NCI-H748 treated with DMSO at 0.1 percent for 48 hours (cell line): ENCODE results near the gene WASF1.

Experiments used
- DNase-seq: peaks from one replicate; lab custom pipeline; 2025; lab: John Stamatoyannopoulos, UW

Gene WASF1

GRCh38 chr6:110179406-110180227, at the start of gene WASF1:
Gene WASF1 (minus strand): TSS chr6:110179670. CDS start chr6:110127601, 52,069 bp downstream.
- DNase-seq = peak; percentile 97

- no peak for DNase-seq
Measured at GRCh38 chr6:110226261-110226660, 46.8 kb upstream of the WASF1 start.

- DNase-seq = no peak
Measured at GRCh38 chr6:110221738-110222137, 42.3 kb upstream of the WASF1 start.

DNA sequence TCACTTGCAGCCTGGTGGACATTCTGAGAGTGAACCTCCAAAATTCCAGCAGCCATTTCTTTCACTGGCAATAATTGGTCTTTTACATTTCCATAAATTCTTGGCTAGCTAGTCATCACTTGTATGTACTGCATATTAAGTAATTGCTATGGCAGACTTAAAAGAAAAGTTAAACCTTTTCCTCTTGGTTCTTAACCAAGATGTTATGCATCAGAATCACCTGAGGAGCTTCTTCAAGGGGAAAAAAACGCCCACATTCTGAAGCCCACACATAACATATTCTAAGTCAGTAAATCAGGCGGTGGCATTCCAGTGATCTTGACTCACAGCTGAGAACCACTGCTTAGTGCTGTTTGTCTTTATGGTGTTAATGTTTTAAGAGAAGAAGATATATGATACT, 37.8 kb upstream of the WASF1 start:
- DNase-seq = no peak

- DNase-seq = no peak
Measured at GRCh38 chr6:110216140-110216539, 36.7 kb upstream of the WASF1 start.

DNA sequence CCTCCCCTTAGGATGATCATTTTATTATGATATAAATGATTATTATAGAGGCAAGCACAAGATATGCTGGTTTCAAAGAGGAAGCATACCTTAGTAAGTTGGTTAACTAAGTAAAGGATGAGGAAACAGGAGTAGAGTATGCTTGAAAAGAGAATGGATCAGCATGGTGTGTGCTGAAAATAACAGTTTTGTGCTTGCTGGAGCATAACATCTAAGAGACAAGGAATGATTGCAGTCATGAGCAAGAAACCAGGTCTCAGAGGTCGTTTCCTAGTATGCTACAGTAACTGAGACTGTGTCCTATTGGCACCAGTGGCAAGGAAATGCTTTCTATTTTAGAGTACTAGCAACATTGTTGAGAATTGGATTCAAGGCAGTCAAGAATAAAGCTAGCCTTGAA, 34.9 kb upstream of the WASF1 start:
- no peak for DNase-seq

GRCh38 chr6:110211753-110212152, 32.3 kb upstream of the WASF1 start:
- DNase-seq = no peak

DNA sequence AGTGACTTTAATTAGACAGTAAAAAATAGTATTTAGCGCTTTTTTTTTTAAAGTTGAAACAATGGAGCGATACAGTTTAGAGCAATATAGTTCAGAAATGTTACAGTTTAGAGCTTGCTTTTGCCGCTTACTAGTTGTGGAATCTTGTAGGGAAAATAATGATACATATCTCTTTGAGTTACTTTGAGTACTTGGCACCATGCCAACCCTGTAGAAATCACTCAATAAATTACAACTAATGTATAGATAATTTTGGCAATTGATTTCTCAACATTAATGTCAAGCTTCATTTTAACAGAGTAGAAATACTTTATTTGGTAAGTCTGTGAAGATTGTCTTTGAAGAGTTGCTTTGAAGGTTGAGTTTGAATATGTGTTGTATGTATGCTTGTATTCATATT, 28.2 kb upstream of the WASF1 start:
- DNase-seq = no peak

DNA sequence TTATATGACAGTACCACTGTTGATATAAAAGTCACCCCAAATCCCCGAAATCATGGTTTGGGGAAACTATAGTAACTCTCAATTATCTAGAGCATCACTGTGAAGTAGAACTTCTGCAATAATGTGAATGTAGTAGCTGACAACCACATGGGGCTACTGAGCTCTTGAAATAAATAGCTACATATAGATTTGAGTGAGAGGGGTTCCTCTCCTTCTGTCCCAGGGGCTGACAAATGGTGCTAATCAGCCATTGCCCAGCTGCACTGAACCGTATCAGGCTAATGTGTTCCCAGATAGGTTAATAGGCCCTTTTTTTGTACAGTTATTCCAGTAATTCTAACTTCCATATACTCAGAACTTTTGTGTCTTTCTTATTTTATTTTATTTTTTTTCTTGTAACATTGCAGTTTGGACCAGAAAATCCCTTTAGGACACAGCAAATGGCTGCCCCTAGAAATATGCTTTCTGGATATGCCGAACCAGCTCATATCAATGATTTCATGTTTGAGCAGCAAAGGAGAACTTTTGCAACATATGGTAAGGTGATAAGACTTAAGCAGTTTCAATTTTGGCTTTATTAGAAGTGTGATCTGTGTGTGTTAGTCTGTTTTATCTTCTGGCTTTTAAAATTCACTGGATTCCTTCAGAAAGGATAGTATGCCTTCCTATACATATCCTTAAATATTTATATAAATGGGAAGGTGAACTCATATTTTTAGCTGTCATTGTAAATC, 21.8 kb upstream of the WASF1 start:
- DNase-seq = no peak

GRCh38 chr6:110198561-110198960, 19.1 kb upstream of the WASF1 start:
- no peak for DNase-seq

DNA sequence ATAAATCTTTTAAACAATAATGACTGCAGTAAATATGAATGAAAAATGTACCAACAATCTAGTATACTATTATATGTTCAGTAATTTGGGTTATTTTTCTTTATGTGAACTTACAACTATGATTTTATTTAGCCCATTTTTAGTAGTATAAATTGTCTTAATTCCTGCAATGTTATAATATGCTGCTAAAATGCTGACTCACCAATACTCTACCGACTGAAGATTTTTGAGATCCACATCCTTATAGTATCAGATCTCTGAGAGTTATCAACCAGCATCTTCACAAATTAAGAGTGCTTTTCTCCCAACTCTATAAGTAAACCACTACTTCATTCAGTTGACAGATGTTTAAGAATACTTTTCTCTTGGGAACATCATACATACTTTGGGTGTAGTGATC, 17.4 kb upstream of the WASF1 start:
- no peak for DNase-seq

DNA sequence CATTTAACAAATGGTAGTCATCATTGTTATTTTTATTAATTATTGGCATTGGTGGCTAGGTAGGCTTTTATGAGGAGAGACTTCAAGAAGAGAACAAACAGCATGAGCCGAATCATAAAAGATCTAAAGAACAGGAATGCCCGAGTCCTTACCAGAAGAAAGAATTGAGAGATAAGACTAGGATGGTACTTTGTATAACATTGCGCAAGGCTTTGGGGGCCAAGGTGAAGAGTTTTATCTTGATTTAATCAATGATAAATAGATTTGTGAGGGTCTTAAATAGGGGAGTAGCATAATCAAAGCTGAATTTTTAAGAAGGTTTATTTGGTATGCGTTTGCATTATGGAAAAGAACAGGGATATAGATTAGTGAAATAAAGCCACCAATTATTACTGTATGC, 16.2 kb upstream of the WASF1 start:
- DNase-seq = no peak

DNA sequence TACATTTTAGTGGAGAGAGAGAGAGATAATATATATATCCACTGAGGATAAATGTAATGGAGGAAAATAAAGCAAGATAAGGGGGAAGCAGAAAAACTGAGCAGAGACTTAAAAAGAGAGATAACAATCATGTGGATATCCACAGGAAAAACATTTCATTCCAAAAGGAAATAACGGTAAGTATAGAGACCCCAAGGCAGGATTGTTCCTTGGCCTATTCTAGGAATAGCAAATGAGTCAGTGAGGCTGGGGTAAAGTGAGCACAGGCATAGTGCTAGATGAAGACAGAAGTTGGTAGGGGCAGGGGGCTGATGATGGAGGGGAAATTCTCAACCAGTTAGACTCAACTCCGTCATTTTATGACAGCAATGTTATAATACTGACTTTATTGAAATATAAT, 12.0 kb upstream of the WASF1 start:
- no peak for DNase-seq

GRCh38 chr6:110190726-110191125, 11.3 kb upstream of the WASF1 start:
- no peak for DNase-seq

DNA sequence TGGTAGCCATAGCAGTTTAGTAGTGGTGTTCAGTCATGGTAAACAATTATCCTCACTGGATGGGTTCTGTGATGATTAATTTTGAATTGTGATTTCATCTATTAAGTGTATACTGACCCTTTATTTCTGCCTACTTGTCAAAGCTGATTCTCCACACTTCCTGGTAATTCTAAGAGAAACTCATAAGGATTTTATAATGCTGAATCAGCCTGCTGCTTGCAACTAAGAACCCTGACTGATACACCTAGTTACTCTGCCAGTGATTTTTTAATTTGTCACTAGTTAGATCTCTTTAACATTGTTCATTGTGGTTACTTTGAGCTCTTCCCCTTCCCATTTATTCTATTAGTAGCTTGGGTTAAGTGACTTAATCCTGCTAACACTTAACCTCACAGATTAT, 9.3 kb upstream of the WASF1 start:
- no peak for DNase-seq

GRCh38 chr6:110185879-110186278, 6.4 kb upstream of the WASF1 start:
- no peak for DNase-seq

- no peak for DNase-seq
Measured at GRCh38 chr6:110183292-110183885, 3.9 kb upstream of the WASF1 start.

DNA sequence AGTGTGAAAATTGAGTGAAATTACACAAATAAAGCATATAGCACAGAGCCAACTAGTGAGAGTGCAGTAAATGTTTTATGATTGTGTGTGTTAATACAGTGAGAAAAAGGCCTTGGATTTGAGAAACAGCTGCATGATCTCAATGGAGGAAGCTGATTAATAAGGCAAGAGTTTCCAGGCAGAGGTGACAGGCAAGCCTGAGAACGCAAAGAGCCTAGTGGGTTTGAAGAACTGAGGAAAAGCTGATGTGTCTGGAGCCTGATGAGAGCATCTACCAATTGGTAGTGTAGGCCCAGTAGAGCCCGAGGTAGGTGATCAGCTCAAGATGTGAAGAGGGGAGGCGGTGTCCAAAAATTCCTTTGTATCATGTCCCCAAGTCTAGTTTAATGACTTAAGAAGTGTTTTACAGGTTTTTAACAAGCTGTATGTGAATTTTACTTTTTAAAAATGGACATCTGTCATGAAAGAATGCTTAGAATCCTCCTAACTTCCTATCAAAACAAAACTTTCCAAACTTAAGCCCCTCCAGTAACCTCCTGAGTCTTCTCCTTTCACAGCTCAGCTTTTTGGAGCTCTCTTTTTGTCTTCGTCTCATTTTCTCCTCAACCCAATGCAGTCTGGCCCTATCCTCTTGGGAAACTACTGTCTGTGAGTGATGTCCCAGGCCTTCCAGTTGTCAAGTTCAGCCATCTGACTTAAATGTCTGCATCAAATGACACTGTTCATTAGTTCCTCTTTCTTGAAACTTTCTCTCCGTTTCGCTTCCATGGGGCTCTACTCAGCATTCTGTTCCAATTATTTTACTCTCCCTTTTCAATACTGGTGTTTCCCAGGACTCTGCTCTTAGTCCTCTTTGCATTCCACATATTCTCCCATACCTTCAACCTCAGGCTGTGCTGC, 1.9 kb upstream of the WASF1 start:
- no peak for DNase-seq

GRCh38 chr6:110180228-110181008, 948 bp upstream of the WASF1 start, which contains the start of gene CDC40:
Gene CDC40 (plus strand): TSS chr6:110180427. CDS start chr6:110180445, 18 bp downstream.
- peak; percentile 92 for DNase-seq

DNA sequence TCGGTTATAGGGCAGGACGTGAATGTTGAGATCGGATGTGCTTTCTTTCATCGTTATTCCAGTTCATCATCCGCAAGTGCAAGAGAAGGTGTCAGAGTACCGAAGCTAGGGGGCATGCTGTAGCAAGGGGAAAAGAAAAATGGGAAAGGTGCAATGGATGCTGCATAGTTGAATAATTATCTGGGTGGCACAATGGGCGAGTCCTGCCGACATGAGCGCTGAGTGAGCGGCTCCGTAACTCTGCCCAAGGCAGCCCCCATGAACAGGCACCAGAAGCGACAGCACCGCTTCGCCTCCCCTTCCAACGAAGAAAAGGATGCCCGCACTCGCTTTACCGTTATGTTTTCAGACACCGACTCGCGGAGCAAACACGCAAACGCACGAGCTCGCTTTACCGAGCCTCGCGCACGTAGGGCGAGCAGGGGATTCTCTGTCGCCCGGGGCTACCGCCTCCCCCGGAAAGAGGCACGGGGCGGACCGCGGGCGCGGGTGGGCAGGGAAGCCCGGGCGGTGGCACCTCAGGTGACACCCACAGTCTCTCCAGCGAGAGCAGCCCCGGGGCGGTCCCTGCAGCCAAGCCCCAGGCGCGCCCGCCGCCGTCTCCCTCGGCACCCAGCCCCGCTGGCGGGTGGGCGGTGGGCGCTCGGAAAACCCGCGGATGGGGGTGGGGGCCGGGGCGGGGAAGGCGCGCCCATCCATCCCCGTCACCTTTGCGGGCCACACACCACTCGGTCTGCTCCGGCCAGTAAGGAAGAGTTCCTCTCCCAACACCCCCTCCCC, 654 bp downstream of the WASF1 start:
- DNase-seq = peak; percentile 92
